GM12878 (cell line): Measurements from ENCODE around the gene CACFD1. TPM values are rescaled to one million over a fixed set of nuclear protein-coding genes. Genes with fewer than 3 reads are reported as not detected.

ENCODE experiments used
- CREB1 ChIP-seq: IDR thresholded peaks from 2 replicates; pipeline ENCODE4 v1.6.1; 2012; ENCODE audit warnings: low read depth, mild to moderate bottlenecking, inconsistent platforms
- HDAC2 ChIP-seq: fragments of 200-600 bp; sonication (generic); IDR thresholded peaks from 2 replicates; pipeline ENCODE4 v1.6.1; 2017
- MTA3 ChIP-seq: IDR thresholded peaks from 2 replicates; pipeline ENCODE4 v1.6.1; 2012; ENCODE audit warnings: low read length, inconsistent platforms, borderline replicate concordance
- NKRF ChIP-seq: fragments of 450-650 bp; conservative IDR thresholded peaks from 2 replicates; pipeline ENCODE4 v1.6.1; 2017; ENCODE audit warnings: mild to moderate bottlenecking, moderate library complexity
- POLR2AphosphoS5 ChIP-seq: IDR thresholded peaks from 2 replicates; pipeline ENCODE4 v1.6.1; 2011; ENCODE audit warnings: mild to moderate bottlenecking, low read length, inconsistent platforms
- TAF1 ChIP-seq: IDR thresholded peaks from 2 replicates; pipeline ENCODE4 v1.6.1; 2011; ENCODE audit warnings: mild to moderate bottlenecking, low read depth, low read length, borderline replicate concordance
- ZBTB4 ChIP-seq: fragments of 450-650 bp; formaldehyde crosslinking; IDR thresholded peaks from 2 replicates; pipeline ENCODE4 v1.4.0; 2022; ENCODE audit warnings: mild to moderate bottlenecking, moderate library complexity
- polyA plus RNA-seq, 11 experiments: library from polyadenylated mRNA; depleted of rRNA in 4 of 11; unstranded in 6 of 11; stranded (reverse) in 5 of 11; fragments of >200 nt; fragmentation: Nextera tagmentation in 4 of 11; fragmentation: Illumina TruSeq in 1 of 11; extraction: Ambion mirVana in 4 of 11; extraction: Trizol in 1 of 11; gene quantifications; 1 replicate in 1 of 11; 2 replicates in 10 of 11; pipeline versions ENCODE4 v1.2.1 to v1.2.3, GENCODE V29; 2011 to 2016; ENCODE audit warnings: inconsistent platforms in 2 of 11, missing spikeins in 2 of 11, low read depth in 1 of 11
- total RNA-seq, 4 experiments: library from RNA; depleted of rRNA in 3 of 4; stranded (reverse); fragments of >200 nt in 3 of 4; fragmentation: Illumina TruSeq in 1 of 4; extraction: Trizol in 1 of 4; gene quantifications; 2 replicates each; pipeline versions ENCODE4 v1.2.1 to v1.2.3, GENCODE V29; 2013 to 2021

The CACFD1 gene
- total and polyA plus RNA-seq, 10 of the 15 experiments (the other 5 are each of a cell fraction or from before 2014, with no cell fraction given): 0.09 to 5.8 (median 1.4) TPM; not detected in 1

- no peak for TF ChIP-seq HDAC2
- no peak for TF ChIP-seq CREB1
- no peak for TF ChIP-seq MTA3
- TF ChIP-seq NKRF: no peak
- TF ChIP-seq ZBTB4 (CRISPR knock-in tag): no peak
- no peak for TF ChIP-seq POLR2AphosphoS5
- no peak for TF ChIP-seq TAF1
Measured at GRCh38 chr9:133454325-133454724, 5.5 kb upstream of the CACFD1 start (continued).
